Ovary (tissue), 3 donors: ENCODE results near the gene CCK.

ENCODE experiments used
- EP300 ChIP-seq: sonication (generic); formaldehyde crosslinking; IDR thresholded peaks from one replicate; pipeline ENCODE4 v1.6.1; 2017; ENCODE audit warnings: antibody characterized with exemption
- POLR2A ChIP-seq: fragments of 450-650 bp; IDR thresholded peaks from one replicate; pipeline ENCODE4 v1.6.1; 2017; ENCODE audit warnings: antibody characterized with exemption, mild to moderate bottlenecking, moderate library complexity
- TF ChIP-seq, protein P1 (sequence below), 3 donors: fragments of 450-650 bp in 2 of 3; fragments of 200-600 bp in 1 of 3; IDR thresholded peaks; one replicate each; pipeline versions ENCODE4 v1.5.1 to v1.8.0; 2016 to 2022; ENCODE audit warnings: antibody characterized with exemption in 3 of 3, mild to moderate bottlenecking in 1 of 3
- donor health status: DM: no; HTN: no; CAD: no.

DNA sequence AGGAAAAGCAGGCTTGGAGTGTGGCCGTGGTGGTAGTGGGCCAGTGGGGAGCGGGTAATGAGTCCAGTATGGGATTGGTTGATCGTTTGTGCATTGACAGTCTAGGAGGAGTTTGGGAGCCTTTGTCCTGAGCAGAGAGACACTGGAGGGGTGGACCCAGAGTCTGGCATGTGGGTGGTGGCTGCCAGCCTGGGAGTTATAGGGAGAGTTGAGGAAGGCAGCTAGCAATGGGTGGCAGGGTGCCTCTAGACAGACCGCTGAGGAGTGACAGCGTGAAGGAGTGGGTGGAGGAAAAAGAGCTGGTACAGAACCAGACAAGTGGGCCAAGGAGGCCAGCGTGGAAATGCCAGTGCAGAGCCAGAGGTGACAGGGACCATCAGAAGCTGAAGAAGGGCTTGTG lies 1.9 kb upstream of the CCK start:
- TF ChIP-seq, protein P1, sequence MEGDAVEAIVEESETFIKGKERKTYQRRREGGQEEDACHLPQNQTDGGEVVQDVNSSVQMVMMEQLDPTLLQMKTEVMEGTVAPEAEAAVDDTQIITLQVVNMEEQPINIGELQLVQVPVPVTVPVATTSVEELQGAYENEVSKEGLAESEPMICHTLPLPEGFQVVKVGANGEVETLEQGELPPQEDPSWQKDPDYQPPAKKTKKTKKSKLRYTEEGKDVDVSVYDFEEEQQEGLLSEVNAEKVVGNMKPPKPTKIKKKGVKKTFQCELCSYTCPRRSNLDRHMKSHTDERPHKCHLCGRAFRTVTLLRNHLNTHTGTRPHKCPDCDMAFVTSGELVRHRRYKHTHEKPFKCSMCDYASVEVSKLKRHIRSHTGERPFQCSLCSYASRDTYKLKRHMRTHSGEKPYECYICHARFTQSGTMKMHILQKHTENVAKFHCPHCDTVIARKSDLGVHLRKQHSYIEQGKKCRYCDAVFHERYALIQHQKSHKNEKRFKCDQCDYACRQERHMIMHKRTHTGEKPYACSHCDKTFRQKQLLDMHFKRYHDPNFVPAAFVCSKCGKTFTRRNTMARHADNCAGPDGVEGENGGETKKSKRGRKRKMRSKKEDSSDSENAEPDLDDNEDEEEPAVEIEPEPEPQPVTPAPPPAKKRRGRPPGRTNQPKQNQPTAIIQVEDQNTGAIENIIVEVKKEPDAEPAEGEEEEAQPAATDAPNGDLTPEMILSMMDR (IDR thresholded peaks at IDR 0.05), result no peak
- no peak for TF ChIP-seq POLR2A
- no peak for TF ChIP-seq EP300
